NOMO-1 treated with DMSO at 0.1 percent for 48 hours (cell line): ENCODE measurements around the gene PRKCA.

ENCODE experiments used
- DNase-seq: peaks from one replicate; lab custom pipeline; 2025; ENCODE audit not compliant: unreplicated experiment; lab: John Stamatoyannopoulos, UW

PRKCA gene

DNA sequence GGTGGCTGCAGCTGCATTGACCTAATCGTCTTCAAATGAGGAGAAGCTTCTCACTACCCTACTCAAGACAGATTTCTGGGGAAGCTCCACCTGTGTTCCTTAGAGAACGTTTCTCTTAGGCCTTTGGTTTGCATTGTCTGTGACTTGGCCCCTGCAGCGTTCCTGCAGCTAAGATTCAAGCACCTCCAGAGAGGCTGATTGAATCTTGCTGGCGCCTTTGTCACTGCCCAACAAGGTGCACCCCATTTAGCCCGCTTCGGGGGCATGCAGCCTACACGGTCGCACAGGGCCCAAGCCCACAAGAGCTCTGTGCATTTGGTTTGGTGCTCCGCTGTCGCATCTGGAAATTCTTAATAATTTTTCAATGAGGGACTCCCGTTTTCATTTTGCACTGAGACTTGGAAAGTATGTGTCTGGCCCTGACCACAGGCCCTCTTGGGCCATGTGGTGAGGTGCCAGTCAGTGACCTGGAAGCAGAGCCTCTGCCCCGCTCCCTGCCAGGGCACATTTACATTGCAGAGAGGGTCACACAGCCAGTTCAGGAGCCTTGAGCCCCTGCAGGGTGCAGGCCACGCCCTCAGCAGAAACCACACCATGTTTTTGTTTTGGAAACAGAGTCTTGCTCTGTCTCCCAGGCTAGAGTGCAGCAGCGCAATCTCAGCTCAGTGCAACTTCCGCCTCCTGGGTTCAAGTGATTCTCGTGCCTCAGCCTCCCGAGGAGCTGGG is 481.4 kb downstream of the PRKCA start:
- no peak for DNase-seq

DNA sequence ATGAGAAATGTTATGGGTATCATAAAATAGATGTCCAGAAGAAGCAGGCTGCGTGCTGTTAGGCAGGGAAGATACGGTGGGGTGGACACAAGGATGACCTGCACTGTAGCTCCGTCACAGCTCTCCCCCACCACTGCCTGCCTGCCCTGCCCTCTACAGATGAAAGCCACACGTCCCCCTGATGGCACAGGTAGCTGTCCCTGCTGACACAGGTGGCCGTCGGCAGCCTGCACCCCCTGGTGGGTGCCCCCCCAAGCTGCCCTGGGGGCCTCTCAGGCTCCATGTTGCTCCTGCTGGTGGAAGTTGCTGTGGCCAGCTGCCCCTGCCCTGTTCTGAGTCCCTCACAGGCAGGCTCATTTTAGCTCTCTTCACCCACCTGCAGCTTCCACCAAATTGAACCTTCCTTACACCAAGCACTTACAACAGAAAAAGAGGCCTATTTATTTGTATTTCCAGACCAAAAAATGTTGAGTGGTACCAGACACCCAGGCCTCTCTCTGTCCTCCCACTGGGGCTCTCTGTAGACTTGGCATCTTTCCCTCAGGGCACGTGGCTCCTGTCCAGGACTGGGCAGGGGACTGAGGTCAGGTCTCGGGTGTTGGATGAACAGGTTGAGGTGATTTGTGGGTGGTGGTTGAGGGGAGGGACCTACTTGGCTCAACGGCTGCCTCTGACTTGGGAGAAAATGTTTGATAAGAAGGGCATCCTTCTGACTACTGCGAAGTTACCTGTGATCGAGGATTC is 482.4 kb downstream of the PRKCA start:
- no peak for DNase-seq

DNA sequence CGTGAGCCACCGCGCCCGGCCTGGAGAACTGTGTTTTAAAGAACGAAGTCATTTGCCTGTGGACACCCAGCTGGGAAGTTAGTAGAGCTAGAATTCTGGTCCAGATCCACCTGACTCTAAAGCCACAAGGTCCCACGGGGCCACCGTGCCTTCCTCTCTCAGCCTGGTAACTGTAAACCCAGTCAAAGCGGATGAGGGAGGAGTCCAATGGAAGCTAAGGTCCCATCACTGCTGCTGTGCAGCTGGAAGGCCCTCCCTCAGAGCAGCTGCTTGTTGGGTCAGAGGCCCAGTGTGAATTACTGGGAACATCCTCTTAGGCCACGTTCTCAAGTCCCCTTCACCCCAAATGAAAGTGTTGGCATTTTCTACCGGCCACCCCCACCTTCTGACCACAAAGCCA is 483.7 kb downstream of the PRKCA start:
- no peak for DNase-seq

DNA sequence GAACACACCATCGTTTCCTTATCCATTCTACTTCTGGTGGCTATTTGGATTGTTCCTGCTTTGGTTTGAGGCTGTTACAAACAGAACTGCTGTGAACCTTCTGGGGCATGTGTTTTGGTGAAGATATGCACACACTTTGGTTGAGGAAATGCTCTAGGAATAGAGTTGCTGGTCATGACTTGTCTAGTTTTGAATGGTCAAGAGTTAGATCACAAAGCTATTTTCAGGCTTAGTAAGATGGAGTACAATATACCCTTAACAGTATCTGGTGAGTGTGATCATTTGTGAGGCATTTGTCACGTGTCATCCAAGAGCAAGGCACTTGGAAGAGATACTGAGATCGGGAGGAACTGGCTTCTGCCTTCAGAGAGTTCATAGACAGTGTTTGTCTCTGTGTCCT is 485.5 kb downstream of the PRKCA start:
- no peak for DNase-seq

DNA sequence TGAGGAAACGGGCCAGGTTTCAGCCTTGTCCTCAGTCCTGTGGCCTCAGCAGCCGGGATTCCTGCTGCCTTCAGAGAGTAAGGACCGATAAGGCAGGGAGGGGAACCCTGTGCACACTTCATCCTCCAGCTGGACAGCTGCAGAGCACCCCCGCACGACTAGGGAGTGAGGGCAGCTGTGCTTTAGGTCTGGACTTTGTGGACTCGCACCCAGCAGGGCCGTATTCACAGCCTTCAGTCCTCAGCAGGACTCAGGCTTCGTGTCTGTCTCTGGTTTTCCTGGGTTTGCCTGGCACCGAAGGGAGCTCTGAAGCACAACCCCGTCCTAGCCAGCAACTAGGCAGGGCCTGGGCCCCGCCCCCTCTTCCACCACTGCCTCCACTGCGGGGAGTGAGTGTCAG is 486.7 kb downstream of the PRKCA start:
- DNase-seq, result no peak

DNA sequence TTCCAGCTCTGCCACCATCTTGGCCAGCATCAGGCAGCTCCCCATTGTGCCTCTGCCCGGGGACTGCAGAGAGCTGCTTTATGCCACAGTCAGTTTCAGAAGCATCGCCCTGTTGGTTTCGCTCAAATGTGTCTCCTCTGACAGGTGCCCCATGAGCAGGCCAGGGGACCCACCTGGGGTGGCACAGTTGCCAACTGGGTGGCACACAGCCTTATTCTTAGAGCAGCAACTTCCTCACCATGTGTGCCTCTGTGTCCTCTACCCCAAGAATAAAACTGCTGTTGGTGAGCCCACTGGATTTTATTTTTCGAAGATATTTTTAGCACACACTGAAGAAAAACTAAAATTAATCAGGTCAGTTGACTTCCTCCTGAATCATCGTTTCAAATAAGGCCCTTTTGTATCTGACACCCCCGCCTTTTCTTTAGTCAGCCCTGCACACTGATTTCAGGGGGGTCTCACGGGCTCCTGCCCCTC is 487.6 kb downstream of the PRKCA start:
- peak; percentile 3 for DNase-seq

DNA sequence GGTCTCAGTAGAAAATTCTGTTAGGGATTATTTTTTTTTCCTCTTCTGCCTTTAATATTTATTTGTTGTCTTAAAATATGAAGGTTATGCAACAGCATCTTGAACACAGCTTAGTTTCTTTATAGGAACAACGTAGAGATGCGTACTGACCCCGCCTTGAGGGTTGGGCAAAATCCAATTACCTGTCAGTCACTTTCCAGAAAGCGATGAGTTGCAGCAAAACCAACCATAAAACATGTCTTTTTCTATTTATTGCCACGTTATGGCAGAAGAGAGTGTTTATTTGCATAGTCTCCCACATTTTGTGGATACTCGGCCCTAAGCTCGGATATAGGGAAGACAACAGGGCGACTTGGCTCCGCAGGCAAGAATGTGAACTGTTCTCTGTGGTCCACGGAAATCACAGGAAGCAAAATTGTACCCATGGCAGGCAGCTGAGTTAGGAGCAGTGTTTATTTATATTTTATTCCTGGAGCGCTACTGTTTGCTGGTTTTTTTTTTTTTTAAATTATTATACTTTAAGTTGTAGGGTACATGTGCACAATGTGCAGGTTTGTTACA is 488.2 kb downstream of the PRKCA start:
- DNase-seq, result peak; percentile 3

DNA sequence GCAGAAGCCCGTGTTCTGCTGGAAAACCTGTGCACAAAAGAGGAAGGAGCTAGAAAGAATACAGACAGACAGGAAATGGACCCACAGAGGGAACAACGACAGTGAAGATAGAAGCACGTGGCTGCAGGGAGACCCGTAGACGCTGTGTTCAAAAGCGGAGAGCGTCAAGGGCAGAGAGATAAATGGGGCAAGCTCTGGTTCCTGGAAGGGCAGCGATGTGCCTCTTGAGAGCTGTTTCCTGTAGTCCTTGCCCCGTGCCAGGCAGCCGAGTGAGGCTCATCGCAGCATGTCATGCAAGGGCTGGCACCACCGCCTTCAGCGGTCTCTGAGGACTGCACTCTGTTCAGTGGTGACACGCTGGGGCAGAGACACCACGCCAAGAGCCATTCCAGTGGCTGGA is 488.9 kb downstream of the PRKCA start:
- peak; percentile 84 for DNase-seq

DNA sequence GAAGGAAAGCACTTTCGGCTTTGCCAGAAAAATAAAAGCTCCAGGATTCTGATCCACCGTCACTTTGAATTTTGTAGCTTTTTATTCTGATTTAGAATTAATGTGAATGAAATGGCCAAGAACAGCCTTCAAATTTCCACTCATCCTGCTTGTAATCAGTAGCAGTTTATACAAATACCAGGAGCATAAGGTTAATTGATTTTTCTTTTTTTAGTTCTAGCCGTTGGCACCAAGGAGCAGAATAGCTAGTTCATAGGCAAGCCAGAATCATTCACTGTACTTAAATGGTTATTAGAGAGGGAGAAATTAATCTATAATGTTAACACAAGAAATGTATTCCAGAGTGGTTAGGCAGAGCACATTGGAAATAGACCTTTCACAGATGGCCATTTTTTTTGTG is 491.4 kb downstream of the PRKCA start:
- no peak for DNase-seq

DNA sequence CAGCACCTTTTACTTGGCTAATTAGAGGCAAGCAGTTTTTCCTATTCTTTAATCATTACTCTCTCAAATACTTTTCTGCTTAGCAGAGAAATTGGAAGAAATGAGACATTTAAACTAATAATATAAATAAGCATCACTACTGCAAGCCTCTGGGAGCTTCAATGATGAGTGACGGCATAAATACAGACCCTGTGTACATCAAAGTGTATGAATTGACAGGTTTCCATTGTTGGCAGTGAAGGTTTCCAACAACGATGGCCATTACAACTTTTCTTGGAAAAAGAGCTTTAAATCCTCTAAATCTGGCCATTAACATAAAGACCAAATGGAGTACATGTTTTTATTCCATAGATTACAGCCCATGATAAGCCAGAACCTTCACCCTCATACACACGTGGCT is 493.1 kb downstream of the PRKCA start:
- no peak for DNase-seq

DNA sequence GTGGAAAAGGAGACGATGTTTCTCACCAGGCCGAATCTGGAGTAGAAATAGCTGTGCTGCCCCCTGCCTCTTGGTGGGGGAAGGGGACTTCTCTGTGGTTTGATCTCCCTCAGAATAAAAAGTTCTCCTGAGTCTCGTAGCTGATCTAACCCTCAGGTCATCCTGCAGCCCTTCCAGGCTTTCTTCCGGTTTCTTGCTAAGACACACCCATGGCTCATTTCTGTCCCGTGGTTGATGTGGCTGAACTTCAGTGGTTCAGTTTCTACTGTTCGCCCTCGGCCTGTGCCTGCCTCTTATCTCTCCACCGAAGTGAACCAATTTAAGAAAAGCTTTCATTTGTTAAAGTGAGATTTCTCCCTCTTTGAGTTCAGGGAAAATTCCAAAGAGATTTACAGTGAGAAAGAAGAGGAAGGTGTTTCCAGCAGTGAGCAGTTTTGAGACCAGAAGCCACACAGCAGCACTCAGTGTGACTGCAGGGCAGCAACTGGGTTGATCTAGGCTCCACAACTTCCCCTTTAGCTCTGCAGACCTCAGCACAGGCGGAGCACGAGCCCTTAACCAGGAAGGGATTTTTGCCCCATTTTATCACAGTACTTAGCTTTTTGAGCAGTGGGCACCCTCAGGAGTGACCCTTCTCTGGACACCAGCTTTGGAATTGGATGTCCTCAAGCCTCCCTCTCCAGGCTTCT is 497.6 kb downstream of the PRKCA start:
- DNase-seq, result peak; percentile 72

DNA sequence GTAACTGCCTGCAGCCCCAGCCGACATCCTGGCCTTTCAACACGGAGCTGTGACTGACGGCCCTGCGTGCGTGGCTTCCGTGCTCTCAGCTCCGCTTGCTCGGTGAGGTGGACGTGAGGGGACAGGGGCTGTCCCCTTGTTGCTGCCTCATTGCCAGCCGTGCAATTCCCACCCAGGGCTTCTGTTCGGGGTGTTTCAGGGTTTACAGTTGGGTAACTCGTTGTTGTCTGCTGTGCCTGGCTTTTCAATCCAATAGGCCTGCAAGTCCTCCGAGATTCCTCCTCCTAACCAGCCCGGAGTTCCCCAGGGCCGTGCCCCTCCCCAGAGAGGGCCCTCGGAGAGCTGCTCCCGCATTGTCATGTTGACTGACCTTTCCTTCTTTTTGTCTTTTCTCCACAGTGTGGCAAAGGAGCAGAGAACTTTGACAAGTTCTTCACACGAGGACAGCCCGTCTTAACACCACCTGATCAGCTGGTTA is 501.1 kb downstream of the PRKCA start:
- DNase-seq, result no peak

DNA sequence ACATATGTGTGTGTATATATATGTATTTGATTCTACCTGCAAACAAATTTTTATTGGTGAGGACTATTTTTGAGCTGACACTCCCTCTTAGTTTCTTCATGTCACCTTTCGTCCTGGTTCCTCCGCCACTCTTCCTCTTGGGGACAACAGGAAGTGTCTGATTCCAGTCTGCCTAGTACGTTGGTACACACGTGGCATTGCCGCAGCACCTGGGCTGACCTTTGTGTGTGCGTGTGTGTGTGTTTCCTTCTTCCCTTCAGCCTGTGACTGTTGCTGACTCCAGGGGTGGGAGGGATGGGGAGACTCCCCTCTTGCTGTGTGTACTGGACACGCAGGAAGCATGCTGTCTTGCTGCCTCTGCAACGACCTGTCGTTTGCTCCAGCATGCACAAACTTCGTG is 503.2 kb downstream of the PRKCA start:
- no peak for DNase-seq

DNA sequence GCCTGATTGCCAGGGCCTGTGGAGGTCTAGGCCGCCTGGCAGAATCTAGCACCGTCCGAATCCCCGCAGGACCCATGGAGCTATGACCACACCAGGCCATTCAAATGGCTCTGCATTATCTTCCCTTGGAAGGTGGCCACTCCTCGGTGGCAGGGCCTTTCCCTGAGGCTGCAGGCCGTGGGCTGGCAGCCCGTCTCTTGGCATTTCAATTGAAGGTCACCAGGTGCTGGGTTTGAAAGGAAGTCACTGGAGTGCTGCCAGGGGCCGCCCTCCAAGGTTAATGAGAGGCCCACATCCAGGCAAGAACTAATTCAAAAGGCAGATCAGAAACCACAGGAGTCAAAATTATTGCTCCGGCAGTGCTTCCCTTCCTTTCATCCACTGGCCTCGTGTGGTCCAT is 504.8 kb downstream of the PRKCA start:
- DNase-seq, result no peak

DNA sequence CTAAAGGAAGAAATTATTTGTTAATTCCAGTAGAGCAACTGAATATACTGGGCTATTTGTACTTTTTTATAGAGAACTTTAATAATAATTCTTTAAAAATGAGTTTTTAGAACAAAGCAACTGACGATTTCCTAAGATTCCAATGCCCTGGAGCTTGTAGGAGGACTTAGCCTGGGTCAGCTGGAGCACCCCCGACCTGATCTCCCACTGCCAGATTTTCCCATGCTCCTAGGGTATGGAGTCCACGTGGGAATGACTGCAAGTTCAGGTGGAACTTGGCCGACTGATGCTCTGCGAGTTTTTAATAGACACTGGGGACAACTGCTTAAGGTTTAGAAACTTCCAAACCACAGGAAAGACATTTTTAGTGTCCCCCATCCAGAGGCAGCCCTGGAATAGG is 507.0 kb downstream of the PRKCA start:
- DNase-seq, result no peak

DNA sequence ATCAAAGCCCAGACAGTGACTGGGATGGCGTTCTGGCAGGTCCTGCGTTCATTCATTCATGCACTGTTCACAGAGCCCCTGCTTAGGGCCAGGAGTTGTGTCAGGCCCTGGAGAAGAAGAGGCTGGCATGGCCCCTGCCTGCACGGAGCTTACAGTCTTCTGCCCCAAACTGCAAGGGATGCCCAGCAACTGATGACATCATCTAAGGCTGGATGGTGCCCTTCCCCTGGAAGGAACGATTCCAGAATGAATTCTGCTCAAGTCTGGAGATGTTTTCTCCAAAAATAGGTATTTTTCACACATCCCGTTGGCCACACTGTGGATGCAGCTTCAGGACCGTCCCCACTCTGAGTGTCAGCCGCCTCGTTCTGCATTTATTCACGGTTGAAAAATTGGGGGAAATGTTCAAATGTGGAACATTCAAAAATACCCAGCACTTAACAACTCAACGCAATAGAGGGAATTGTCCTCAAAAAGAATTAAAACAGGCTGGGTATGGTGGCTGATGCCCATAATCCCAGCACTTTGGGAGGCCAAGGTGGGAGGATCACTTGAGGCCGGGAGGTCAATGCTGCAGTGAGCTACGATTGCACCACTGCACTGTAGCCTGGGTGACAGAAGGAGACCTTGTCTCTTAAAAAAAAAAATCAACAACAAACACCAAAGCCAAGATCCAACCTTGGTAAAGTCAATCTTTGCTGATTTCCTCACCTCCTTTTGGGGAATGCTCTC is 508.7 kb downstream of the PRKCA start:
- no peak for DNase-seq

DNA sequence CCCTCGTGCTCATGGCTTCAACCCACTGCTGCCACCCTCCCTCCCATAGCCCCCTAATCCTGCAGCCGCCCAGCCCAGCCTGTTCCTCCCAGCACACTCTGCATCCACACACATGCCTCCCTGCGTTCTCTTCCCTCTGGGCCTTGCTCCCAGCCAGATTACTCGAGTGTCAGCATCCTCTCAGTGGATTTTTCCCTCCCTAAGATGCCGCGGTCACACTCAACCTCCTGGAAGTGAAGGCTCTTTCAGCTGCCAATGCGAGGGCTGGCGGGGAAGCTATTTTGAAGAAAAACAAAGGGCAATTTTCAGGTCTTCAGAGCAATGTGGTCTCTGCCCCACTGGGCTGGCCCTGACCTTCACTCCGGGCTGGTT is 509.3 kb downstream of the PRKCA start:
- no peak for DNase-seq

DNA sequence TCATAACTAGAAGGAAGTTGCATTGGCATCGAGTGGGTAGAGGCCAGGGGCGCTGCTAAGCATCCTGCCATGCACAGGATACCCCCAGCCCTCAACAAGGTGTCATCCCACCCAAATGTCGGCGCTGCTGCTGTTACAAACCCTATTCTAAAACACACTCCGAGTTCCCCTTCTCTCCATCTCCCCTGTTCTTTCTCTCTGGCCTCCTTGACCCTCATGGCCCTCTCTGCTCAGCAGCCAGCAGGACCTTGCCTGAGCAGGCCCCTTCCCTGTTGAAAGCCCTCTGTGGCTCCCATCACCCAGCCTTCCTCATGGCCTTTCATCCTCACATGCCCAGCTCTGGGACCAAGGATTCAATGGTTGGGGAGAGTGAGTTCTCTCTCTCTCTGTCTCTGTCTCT is 510.2 kb downstream of the PRKCA start:
- no peak for DNase-seq

DNA sequence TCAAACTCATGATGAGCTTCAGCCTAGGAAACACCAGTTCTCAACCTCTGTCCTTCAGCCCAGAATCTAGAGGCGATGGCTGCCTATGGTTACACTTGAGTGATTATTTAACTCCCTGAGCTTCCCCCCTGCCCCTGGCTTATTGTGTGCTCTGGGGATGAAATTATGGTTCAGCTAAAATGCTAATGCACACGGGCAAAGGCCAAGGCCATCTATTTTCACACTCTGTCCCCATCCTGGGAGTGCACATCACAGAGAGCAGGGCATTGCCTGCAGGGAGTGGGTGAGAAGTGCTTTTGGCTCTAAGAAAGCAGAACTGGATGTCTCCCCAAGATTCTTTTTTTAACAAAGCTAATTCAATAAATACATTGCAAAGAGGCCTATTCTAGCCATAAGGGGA is 510.9 kb downstream of the PRKCA start:
- DNase-seq, result no peak

DNA sequence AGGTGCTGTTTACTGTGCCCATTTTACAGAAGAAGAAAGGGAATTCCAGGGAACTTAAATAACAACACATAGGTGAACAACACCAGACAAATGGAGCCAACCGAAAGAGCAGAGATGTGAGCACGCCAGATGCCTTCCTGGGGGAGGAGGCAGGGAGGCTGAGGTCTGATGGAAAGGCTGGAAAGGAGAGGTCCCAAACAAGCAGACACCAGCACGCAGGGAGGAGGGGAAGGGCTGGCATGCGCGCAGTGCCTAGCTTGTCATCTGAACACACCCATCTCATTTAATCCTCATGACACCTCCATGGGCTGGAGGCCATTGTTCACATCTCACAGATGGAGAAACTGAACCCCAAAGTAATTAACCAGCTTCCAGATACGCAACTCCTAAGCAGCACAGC is 511.6 kb downstream of the PRKCA start:
- no peak for DNase-seq

DNA sequence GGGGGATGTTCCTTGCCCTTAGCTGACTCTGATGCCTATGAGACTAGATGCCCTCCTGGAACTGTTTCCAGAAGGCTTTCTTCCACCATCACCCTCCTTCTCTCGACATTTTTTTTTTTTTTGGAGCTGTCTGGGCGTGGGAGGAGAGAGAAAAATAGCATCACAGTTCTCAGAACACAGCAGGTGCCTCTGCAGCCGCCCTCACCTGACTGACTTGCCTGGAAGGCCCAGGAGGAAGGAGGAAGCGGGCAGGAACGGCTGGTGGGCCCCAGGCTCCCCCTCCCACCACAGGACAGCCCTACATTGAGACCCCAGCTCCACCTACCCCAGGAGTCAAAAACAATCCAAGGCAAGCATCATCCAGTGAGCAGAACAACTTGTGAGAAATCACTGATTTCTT is 512.2 kb downstream of the PRKCA start:
- DNase-seq, result no peak
